Right lobe of liver (tissue), 4 donors: ENCODE measurements around the gene IQCF6.

Experiments used
- POLR2A ChIP-seq: fragments of 450-650 bp; IDR thresholded peaks from one replicate; pipeline ENCODE4 v1.6.1; 2017; ENCODE audit warnings: antibody characterized with exemption, mild to moderate bottlenecking
- TF ChIP-seq, protein P1 (sequence below), 4 donors: fragments of 200-600 bp in 3 of 4; fragments of 450-650 bp in 1 of 4; IDR thresholded peaks; one replicate each; pipeline versions ENCODE4 v1.5.1 to v1.8.0; 2016 to 2022; ENCODE audit warnings: antibody characterized with exemption in 4 of 4, mild to moderate bottlenecking in 2 of 4
- donor health status: DM: no; HTN: no; CAD: no.
- donor health status: DM: no; HTN: no; CAD: no.
- donor health status: DM: no; HTN: yes; CAD: no.

GRCh38 chr3:51817375-51817774, 38.3 kb upstream of the IQCF6 start:
- TF ChIP-seq, protein P1, sequence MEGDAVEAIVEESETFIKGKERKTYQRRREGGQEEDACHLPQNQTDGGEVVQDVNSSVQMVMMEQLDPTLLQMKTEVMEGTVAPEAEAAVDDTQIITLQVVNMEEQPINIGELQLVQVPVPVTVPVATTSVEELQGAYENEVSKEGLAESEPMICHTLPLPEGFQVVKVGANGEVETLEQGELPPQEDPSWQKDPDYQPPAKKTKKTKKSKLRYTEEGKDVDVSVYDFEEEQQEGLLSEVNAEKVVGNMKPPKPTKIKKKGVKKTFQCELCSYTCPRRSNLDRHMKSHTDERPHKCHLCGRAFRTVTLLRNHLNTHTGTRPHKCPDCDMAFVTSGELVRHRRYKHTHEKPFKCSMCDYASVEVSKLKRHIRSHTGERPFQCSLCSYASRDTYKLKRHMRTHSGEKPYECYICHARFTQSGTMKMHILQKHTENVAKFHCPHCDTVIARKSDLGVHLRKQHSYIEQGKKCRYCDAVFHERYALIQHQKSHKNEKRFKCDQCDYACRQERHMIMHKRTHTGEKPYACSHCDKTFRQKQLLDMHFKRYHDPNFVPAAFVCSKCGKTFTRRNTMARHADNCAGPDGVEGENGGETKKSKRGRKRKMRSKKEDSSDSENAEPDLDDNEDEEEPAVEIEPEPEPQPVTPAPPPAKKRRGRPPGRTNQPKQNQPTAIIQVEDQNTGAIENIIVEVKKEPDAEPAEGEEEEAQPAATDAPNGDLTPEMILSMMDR (IDR thresholded peaks at IDR 0.05): no peak
- TF ChIP-seq POLR2A: no peak
